ENCODE measurements around the gene INHBB. TPM values are rescaled to one million over a fixed set of nuclear protein-coding genes. Genes with fewer than 3 reads are reported as not detected.
"Not testable (repeated sequence)": the region's sequence is repeated elsewhere in the genome, so short reads cannot be mapped to it uniquely, and the experiment has no call there.

The INHBB gene
- total and polyA plus RNA-seq, 7 donors: 0.60 to 1.8 (median 1.2) TPM; not detected in 1

DNA sequence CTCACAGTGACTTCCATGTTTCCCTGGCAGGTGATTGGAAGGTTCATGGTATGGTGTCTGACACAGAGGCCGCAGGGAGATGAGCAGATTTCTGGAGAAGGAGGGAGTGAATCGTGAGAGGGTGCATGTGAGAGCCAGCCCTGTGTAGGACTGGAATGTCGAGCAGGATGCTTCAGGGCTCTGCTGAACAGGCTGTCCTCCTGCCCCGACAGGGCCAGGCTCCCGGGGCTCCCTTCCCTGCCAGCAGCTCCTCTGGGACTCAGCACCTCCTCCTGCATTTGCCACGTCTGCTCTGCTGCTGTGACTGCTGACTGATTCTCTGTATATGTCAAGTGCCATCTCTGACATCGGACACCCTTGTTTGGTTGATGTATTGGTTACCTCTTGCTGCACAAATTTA is 38.5 kb upstream of the INHBB start:
- no peak for TF ChIP-seq EP300 (IDR thresholded peaks at IDR 0.05)
- no peak for TF ChIP-seq POLR2A (IDR thresholded peaks at IDR 0.05)
- no peak for TF ChIP-seq POLR2AphosphoS5 (IDR thresholded peaks at IDR 0.05)
- TF ChIP-seq, protein P1, sequence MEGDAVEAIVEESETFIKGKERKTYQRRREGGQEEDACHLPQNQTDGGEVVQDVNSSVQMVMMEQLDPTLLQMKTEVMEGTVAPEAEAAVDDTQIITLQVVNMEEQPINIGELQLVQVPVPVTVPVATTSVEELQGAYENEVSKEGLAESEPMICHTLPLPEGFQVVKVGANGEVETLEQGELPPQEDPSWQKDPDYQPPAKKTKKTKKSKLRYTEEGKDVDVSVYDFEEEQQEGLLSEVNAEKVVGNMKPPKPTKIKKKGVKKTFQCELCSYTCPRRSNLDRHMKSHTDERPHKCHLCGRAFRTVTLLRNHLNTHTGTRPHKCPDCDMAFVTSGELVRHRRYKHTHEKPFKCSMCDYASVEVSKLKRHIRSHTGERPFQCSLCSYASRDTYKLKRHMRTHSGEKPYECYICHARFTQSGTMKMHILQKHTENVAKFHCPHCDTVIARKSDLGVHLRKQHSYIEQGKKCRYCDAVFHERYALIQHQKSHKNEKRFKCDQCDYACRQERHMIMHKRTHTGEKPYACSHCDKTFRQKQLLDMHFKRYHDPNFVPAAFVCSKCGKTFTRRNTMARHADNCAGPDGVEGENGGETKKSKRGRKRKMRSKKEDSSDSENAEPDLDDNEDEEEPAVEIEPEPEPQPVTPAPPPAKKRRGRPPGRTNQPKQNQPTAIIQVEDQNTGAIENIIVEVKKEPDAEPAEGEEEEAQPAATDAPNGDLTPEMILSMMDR (IDR thresholded peaks at IDR 0.05): no peak
- Histone ChIP-seq H3K36me3 (peaks cover 0 to 6% (median 4%) of the 10 kb centered on the region in 4 donors), H3K27ac (no peak overlapping the region), H3K4me3 (no peak overlapping the region), H3K9me3 (no peaks in the 10 kb centered on the region), H3K4me1 (peaks cover 0 to 3% (median 1%) of the 10 kb centered on the region in 4 donors), H3K27me3 (no peaks in the 10 kb centered on the region)
- intact Hi-C loops (cut with DNase I): no loop called here
- 88 to 89% methylated on average over 7 of the region's 7 CpGs for WGBS, 2 donors
- DNase-seq: no peak

DNA sequence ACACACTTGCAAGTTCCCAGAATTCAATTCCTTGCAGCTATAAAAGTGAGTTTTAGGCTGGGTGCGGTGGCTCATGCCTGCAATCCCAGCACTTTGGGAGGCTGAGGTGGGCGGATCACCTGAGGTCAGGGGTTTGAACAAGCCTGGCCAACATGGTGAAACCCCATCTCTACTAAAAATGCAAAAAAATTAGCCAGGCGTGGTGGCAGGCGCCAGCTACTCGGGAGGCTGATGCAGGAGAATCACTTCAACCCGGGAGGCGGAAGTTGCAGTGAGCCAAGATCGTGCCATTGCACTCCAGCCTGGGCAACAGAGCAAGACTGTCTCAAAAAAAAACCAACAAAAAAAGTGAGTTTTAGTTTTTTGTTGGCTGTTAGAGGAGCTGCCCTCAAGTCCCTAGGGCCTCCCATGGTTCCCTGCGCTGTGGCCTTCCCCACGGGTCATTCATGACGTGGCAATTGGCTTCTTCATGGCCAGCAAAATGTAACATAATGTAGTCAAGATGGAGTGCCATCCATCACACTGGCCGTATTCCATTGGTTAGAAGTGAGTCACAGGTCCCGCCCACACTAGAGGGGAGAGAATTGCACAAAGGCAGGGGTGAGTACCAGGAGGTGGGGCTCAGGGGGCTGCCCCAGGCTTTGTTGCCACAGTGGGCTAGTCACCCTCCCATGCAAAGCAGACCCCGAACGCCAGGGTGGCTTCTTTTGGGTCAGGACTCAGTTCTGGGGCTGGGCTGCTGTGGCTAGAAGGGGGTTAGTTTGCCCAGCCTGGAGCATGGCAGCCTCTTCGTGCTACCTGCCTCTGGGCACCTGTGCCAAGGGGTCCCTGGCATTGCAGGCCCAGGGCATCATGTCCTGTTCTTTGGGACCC is 37.7 kb upstream of the INHBB start:
- Histone ChIP-seq H3K36me3 (peaks cover 0 to 6% (median 2%) of the 10 kb centered on the region in 4 donors), H3K9me3 (no peaks in the 10 kb centered on the region), H3K4me3 (no peak overlapping the region), H3K27ac (no peak overlapping the region), H3K4me1 (peaks cover 0 to 11% (median 8%) of the 10 kb centered on the region in 4 donors), H3K27me3 (no peaks in the 10 kb centered on the region)
- no peak for TF ChIP-seq POLR2AphosphoS5 (IDR thresholded peaks at IDR 0.05)
- no peak for TF ChIP-seq POLR2A (IDR thresholded peaks at IDR 0.05)
- no peak for TF ChIP-seq EP300 (IDR thresholded peaks at IDR 0.05)
- TF ChIP-seq, protein P1 (IDR thresholded peaks at IDR 0.05): no peak
- no peak for DNase-seq
- WGBS, 2 donors: 91 to 93% methylated on average over 16 of the region's 16 CpGs
- intact Hi-C loops (cut with DNase I): no loop called here

DNA sequence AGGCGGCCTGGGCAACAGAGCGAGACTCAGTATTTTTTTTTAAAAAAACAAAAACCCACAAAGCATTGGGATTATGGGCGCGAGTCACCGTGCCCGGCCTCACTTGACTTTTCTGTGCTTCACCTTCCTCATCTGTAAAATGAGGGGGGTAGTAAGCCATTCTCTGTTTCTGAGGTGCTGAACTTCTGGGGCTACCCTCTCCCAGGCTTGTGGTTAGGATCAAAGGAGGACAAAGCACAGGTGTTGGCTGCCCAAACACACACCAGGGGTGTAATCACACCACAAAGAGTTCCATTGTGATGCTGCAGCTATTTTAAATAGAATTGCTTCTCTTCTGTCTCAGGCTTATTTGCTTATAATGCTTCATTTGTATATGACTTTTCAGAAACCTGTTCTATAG is 35.8 kb upstream of the INHBB start:
- WGBS, 2 donors: 82 to 86% methylated on average over 6 of the region's 6 CpGs
- no peak for TF ChIP-seq EP300 (IDR thresholded peaks at IDR 0.05)
- no peak for TF ChIP-seq POLR2AphosphoS5 (IDR thresholded peaks at IDR 0.05)
- TF ChIP-seq POLR2A (IDR thresholded peaks at IDR 0.05): no peak
- TF ChIP-seq, protein P1 (IDR thresholded peaks at IDR 0.05): no peak
- Histone ChIP-seq H3K36me3 (peaks cover 0 to 6% (median 2%) of the 10 kb centered on the region in 4 donors), H3K4me3 (no peak overlapping the region), H3K27me3 (no peaks in the 10 kb centered on the region), H3K27ac (no peak overlapping the region), H3K9me3 (no peaks in the 10 kb centered on the region), H3K4me1 (peaks cover 0 to 17% (median 13%) of the 10 kb centered on the region in 4 donors)
- intact Hi-C loops (cut with DNase I): loop anchor here (5.0 kb wide), 1 partner anchor 103 kb away; no protein-coding TSS in a partner anchor
- no peak for DNase-seq

DNA sequence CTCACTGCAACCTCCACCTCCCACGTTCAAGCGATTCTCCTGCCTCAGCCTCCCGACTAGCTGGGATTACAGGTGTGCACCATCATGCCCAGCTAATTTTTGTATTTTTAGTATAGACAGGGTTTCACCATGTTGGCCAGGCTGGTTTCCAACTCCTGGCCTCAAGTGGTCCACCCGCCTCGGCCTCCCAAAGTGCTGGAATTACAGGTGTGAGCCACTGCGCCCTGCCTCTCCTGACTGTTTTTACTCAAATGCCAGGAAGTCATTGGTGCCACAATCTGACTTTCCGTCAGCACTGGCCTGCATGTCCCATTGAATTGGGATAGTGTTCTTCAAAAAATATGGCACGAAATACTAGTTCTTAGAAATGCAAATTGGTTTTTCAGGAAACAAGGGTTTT is 35.1 kb upstream of the INHBB start:
- not testable (repeated sequence) for H3K27me3 ChIP-seq, H3K4me3 ChIP-seq, H3K36me3 ChIP-seq, DNase-seq, H3K9me3 ChIP-seq, H3K27ac ChIP-seq
- H3K4me1 ChIP-seq: peaks cover 0 to 17% (median 13%) of the 10 kb centered on the region in 4 donors
- intact Hi-C loops (cut with DNase I): loop anchor here (5.0 kb wide), 1 partner anchor 104 kb away; no protein-coding TSS in a partner anchor
- WGBS, 2 donors: 93 to 95% methylated on average over 8 of the region's 8 CpGs

DNA sequence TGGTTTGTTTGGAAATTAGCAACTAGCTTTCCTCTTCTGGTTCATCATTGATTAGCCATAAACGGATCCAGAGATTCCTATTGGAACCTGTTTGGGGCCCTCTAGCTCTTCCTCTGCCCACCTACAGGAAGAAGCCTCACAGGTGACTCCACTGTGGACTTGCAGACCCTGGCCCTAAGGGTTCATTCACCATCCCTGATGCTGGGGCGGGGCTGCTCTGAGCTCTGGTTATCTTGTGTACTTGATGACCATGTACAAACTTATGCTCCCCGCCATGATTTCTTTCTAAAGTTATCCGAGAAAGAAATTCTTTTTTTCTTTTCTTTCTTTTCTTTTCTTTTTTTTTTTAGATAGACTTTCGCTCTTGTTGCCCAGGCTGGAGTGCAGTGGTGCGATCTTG is 33.9 kb upstream of the INHBB start:
- 66 to 90% methylated on average over 6 of the region's 6 CpGs for WGBS, 2 donors
- Histone ChIP-seq H3K9me3 (no peaks in the 10 kb centered on the region), H3K36me3 (no peaks in the 10 kb centered on the region), H3K4me1 (peaks cover 0 to 17% (median 13%) of the 10 kb centered on the region in 4 donors), H3K27me3 (no peaks in the 10 kb centered on the region), H3K27ac (no peak overlapping the region), H3K4me3 (no peak overlapping the region)
- TF ChIP-seq EP300 (IDR thresholded peaks at IDR 0.05) (no peak), POLR2AphosphoS5 (IDR thresholded peaks at IDR 0.05) (no peak), POLR2A (IDR thresholded peaks at IDR 0.05) (no peak)
- TF ChIP-seq, protein P1 (IDR thresholded peaks at IDR 0.05): no peak
- intact Hi-C loops (cut with DNase I): loop anchor here (2.0 to 5.0 kb wide), 2 partner anchors 59 to 105 kb away; partner anchors contain the start of gene RALB
- DNase-seq: no peak
